Breast epithelium (tissue), 3 donors: ENCODE data around the gene TMEM247.

Experiments used
- POLR2A ChIP-seq: fragments of 450-650 bp; IDR thresholded peaks from one replicate; pipeline ENCODE4 v1.6.1; 2016; ENCODE audit warnings: antibody characterized with exemption, mild to moderate bottlenecking, moderate library complexity
- POLR2AphosphoS5 ChIP-seq, 3 donors: sonication (generic); formaldehyde crosslinking; IDR thresholded peaks; one replicate each; pipeline ENCODE4 v1.6.1; 2017; ENCODE audit warnings: antibody characterized with exemption in 3 of 3
- TF ChIP-seq, protein P1 (sequence below), 3 donors: fragments of 450-650 bp; IDR thresholded peaks; one replicate each; pipeline ENCODE4 v1.5.1; 2016 to 2017; ENCODE audit warnings: antibody characterized with exemption in 3 of 3, mild to moderate bottlenecking in 3 of 3, moderate library complexity in 3 of 3

- TF ChIP-seq, protein P1, sequence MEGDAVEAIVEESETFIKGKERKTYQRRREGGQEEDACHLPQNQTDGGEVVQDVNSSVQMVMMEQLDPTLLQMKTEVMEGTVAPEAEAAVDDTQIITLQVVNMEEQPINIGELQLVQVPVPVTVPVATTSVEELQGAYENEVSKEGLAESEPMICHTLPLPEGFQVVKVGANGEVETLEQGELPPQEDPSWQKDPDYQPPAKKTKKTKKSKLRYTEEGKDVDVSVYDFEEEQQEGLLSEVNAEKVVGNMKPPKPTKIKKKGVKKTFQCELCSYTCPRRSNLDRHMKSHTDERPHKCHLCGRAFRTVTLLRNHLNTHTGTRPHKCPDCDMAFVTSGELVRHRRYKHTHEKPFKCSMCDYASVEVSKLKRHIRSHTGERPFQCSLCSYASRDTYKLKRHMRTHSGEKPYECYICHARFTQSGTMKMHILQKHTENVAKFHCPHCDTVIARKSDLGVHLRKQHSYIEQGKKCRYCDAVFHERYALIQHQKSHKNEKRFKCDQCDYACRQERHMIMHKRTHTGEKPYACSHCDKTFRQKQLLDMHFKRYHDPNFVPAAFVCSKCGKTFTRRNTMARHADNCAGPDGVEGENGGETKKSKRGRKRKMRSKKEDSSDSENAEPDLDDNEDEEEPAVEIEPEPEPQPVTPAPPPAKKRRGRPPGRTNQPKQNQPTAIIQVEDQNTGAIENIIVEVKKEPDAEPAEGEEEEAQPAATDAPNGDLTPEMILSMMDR (IDR thresholded peaks at IDR 0.05): no peak
- TF ChIP-seq POLR2A (no peak), POLR2AphosphoS5 (IDR thresholded peaks at IDR 0.05) (no peak)
Measured at GRCh38 chr2:46504685-46505471, 25.5 kb downstream of the TMEM247 start.
